MM.1S (cell line): ENCODE results near the gene SLC5A11.

Experiments
- DNase-seq: peaks from one replicate; pipeline ENCODE4 v3.0.0-alpha.2; 2015
- H2AFZ ChIP-seq: fragments of 300-600 bp; sonication (generic); 2 replicates; pipeline ENCODE4 v1.6.0; 2016; ENCODE audit warnings: antibody characterized with exemption, low read length
- H3F3A ChIP-seq: fragments of 300-600 bp; sonication (generic); 2 replicates; pipeline ENCODE4 v1.6.1; 2016; ENCODE audit warnings: mild to moderate bottlenecking, antibody characterized with exemption, low read length, moderate library complexity, mixed read lengths; ENCODE audit not compliant: insufficient read depth
- H3K27ac ChIP-seq: fragments of 300-600 bp; sonication (generic); 2 replicates; pipeline ENCODE4 v1.5.1; 2016; ENCODE audit warnings: mild to moderate bottlenecking, low read length
- H3K27me3 ChIP-seq: fragments of 300-600 bp; sonication (generic); replicated peaks from 2 replicates; pipeline ENCODE4 v1.6.0; 2016; ENCODE audit warnings: low read length; ENCODE audit not compliant: insufficient read depth
- H3K36me3 ChIP-seq: fragments of 300-600 bp; sonication (generic); replicated peaks from 2 replicates; pipeline ENCODE4 v1.6.1; 2016; ENCODE audit warnings: mild to moderate bottlenecking, low read length, mixed read lengths; ENCODE audit not compliant: insufficient read depth
- H3K4me1 ChIP-seq: fragments of 300-600 bp; sonication (generic); 2 replicates; pipeline ENCODE4 v1.6.1; 2016; ENCODE audit warnings: low read length, mixed read lengths
- H3K4me2 ChIP-seq: fragments of 300-600 bp; sonication (generic); 2 replicates; pipeline ENCODE4 v1.6.0; 2016; ENCODE audit warnings: low read depth, low read length
- H3K4me3 ChIP-seq: fragments of 300-600 bp; sonication (generic); 2 replicates; pipeline ENCODE4 v1.5.1; 2016; ENCODE audit warnings: low read length, mixed read lengths
- H3K79me2 ChIP-seq: fragments of 300-600 bp; sonication (generic); 2 replicates; pipeline ENCODE4 v1.6.1; 2016; ENCODE audit warnings: mixed run types, low read length, mixed read lengths
- H3K9ac ChIP-seq: fragments of 300-600 bp; sonication (generic); 2 replicates; pipeline ENCODE4 v1.6.1; 2016; ENCODE audit warnings: low read length, mixed read lengths
- H3K9me2 ChIP-seq: fragments of 300-600 bp; sonication (generic); replicated peaks from 2 replicates; pipeline ENCODE4 v1.6.1; 2016; ENCODE audit warnings: mild to moderate bottlenecking, low read length, mixed read lengths; ENCODE audit not compliant: insufficient read depth
- H3K9me3 ChIP-seq: fragments of 300-600 bp; sonication (generic); replicated peaks from 2 replicates; pipeline ENCODE4 v1.6.1; 2016; ENCODE audit warnings: mild to moderate bottlenecking, low read length, mixed read lengths; ENCODE audit not compliant: insufficient read depth
- H4K20me1 ChIP-seq: fragments of 300-600 bp; sonication (generic); 2 replicates; pipeline ENCODE4 v1.6.1; 2016; ENCODE audit warnings: mild to moderate bottlenecking, low read length, moderate library complexity, mixed read lengths; ENCODE audit not compliant: insufficient read depth
- CTCF ChIP-seq: fragments of 300-600 bp; sonication (generic); IDR thresholded peaks from 2 replicates; pipeline ENCODE4 v1.5.1; 2016; ENCODE audit warnings: antibody characterized with exemption, low read length, mixed read lengths
- EZH2 ChIP-seq: fragments of 300-600 bp; sonication (generic); optimal IDR thresholded peaks from 2 replicates; pipeline ENCODE3; 2017; ENCODE audit warnings: low read depth, mild to moderate bottlenecking, antibody characterized with exemption, low read length, mixed read lengths
- EZH2phosphoT487 ChIP-seq: fragments of 300-600 bp; sonication (generic); IDR thresholded peaks from 2 replicates; pipeline ENCODE4 v1.6.1; 2018; ENCODE audit warnings: antibody characterized with exemption, low read length

SLC5A11 gene

GRCh38 chr16:24953306-24953705 lies 107.5 kb downstream of the SLC5A11 start:
- no peak overlapping the region for H3K9ac ChIP-seq
- no peaks in the 10 kb centered on the region for H3K4me1 ChIP-seq
- no peaks in the 10 kb centered on the region for H3K36me3 ChIP-seq
- no peak overlapping the region for H3K27ac ChIP-seq
- no peaks in the 10 kb centered on the region for H3K79me2 ChIP-seq
- no peaks in the 10 kb centered on the region for H4K20me1 ChIP-seq
- H3K9me2 ChIP-seq = no peaks in the 10 kb centered on the region
- H3K9me3 ChIP-seq = no peaks in the 10 kb centered on the region
- no peaks in the 10 kb centered on the region for H3F3A ChIP-seq
- no peaks in the 10 kb centered on the region for H3K27me3 ChIP-seq
- DNase-seq = no peak
- no peak overlapping the region for H2AFZ ChIP-seq
- H3K4me2 ChIP-seq = no peak overlapping the region
- no peak for TF ChIP-seq EZH2phosphoT487
- TF ChIP-seq CTCF = no peak
- no peak for TF ChIP-seq EZH2
- no peak overlapping the region for H3K4me3 ChIP-seq

GRCh38 chr16:24953721-24954120 lies 108.0 kb downstream of the SLC5A11 start:
- H3K4me3 ChIP-seq = no peak overlapping the region
- H3K36me3 ChIP-seq = no peaks in the 10 kb centered on the region
- H3F3A ChIP-seq = no peaks in the 10 kb centered on the region
- no peaks in the 10 kb centered on the region for H3K4me1 ChIP-seq
- DNase-seq = no peak
- H3K27me3 ChIP-seq = no peaks in the 10 kb centered on the region
- TF ChIP-seq EZH2phosphoT487 (no peak), CTCF (no peak), EZH2 (no peak)
- no peak overlapping the region for H2AFZ ChIP-seq
- H3K4me2 ChIP-seq = no peak overlapping the region
- H3K9me2 ChIP-seq = no peaks in the 10 kb centered on the region
- no peaks in the 10 kb centered on the region for H3K9me3 ChIP-seq
- H3K79me2 ChIP-seq = no peaks in the 10 kb centered on the region
- no peak overlapping the region for H3K27ac ChIP-seq
- H3K9ac ChIP-seq = no peak overlapping the region
- H4K20me1 ChIP-seq = no peaks in the 10 kb centered on the region

- H3K27ac ChIP-seq = no peak overlapping the region
- DNase-seq = no peak
- H3K27me3 ChIP-seq = no peaks in the 10 kb centered on the region
- no peak overlapping the region for H3K9ac ChIP-seq
- H3F3A ChIP-seq = no peaks in the 10 kb centered on the region
- no peaks in the 10 kb centered on the region for H3K36me3 ChIP-seq
- no peak overlapping the region for H3K4me2 ChIP-seq
- no peaks in the 10 kb centered on the region for H3K79me2 ChIP-seq
- no peaks in the 10 kb centered on the region for H3K9me3 ChIP-seq
- no peaks in the 10 kb centered on the region for H3K9me2 ChIP-seq
- no peaks in the 10 kb centered on the region for H3K4me1 ChIP-seq
- H4K20me1 ChIP-seq = no peaks in the 10 kb centered on the region
- H3K4me3 ChIP-seq = no peak overlapping the region
- TF ChIP-seq CTCF = no peak
- no peak for TF ChIP-seq EZH2phosphoT487
- TF ChIP-seq EZH2 = no peak
- no peak overlapping the region for H2AFZ ChIP-seq
Observed at GRCh38 chr16:24954137-24954536, 108.4 kb downstream of the SLC5A11 start.
